ENCODE results near the gene TSC22D1. TPM values are rescaled to one million over a fixed set of nuclear protein-coding genes. Genes with fewer than 3 reads are reported as not detected.

The TSC22D1 gene
- total RNA-seq, 1 donor from 2014 or later = 144 TPM

GRCh38 chr13:44451651-44452050 is 124.5 kb downstream of the TSC22D1 start:
- no peak for DNase-seq

GRCh38 chr13:44451126-44451525 is 125.0 kb downstream of the TSC22D1 start:
- peak; percentile 71 for DNase-seq

- no peak for DNase-seq
Measured at GRCh38 chr13:44449999-44450821, 125.9 kb downstream of the TSC22D1 start.

GRCh38 chr13:44448875-44449274 is 127.3 kb downstream of the TSC22D1 start:
- no peak for DNase-seq

- no peak for DNase-seq
Measured at GRCh38 chr13:44448373-44448772, 127.8 kb downstream of the TSC22D1 start.

- no peak for DNase-seq
Measured at GRCh38 chr13:44447783-44448321, 128.3 kb downstream of the TSC22D1 start.

- no peak for DNase-seq
Measured at GRCh38 chr13:44440046-44440608, 136.0 kb downstream of the TSC22D1 start.

DNA sequence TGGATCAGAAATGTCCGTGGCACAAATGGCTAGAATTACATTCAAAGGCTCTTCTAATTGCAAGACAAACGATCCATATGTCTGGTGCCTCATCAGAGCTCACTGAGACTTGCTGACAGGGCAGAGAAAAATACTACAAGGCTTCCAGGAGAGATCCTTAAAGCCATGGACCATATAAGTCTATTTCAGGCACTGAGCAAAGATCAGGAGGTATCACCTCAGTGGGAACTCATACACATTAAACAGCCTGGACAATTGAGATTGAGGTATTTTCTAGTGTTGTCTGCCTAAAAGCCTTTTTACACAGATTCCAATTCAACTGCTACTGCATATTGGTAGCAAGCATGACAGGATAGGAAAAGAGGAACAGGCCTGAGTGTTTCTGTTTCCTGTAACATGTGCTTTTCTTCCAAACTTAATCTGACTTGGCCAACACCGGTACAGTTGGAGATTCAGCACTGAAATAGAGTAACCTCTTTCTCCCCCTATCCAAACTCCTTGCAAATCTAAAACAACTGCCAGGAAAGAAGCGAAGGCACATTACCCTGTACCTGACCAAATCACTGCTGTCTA is 136.6 kb downstream of the TSC22D1 start:
- peak; percentile 51 for DNase-seq

DNA sequence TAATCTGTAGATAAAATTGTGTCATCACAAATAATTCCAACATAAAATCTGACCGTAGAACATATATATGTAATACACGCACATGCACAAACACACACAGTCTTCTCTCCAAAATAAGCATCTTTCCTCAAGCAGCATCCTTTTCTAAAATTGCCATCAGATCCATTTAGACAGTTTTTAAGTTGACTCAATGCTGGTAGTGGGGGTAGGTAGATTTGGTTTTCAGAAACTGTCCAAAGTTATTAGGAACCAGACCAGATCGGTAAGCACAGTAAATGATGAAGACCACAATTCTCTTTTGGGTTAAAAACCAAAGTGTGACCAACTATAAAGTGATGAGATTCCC is 137.9 kb downstream of the TSC22D1 start:
- no peak for DNase-seq

DNA sequence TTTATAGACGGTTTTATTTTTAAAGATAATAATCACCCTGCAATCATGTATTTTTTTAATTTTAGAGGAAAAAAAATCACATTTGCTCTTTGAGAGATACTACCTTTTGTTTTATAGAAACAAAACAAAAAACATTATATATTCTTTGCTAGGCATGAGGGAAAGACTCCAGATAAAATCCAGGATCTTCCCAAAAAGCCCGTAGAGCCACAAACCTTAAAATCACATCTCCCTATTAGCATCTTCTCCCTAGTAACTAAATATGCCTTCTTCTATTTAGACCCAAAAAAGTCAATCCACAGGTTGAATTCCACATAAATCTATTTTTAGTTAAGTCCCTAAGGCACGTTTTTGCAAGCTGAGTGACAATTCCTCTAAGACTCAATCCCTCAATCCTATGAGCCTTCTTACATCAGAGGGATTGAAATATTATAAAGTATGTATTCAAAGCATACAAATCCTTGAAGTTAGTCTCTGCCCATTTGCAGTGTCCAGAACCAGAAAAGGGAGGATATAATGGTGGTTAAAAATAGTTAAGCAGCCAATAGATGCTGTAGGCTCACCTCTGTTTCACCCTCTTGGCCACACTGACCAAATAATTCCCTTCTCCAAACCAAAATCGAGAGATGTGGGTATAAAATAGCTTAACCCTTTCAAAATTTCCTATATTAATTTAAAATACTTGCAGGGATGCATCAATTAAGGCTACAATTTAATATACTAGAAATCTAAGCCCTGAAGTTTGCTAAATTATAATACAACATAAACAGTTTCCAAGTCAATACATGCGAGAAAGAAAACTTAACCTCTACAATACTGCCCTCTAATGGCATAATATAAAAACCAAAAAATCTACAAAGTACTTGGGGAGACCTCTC is 138.5 kb downstream of the TSC22D1 start:
- DNase-seq = peak; percentile 79

- peak; percentile 98 for DNase-seq
Measured at GRCh38 chr13:44436589-44437337, 139.4 kb downstream of the TSC22D1 start.

DNA sequence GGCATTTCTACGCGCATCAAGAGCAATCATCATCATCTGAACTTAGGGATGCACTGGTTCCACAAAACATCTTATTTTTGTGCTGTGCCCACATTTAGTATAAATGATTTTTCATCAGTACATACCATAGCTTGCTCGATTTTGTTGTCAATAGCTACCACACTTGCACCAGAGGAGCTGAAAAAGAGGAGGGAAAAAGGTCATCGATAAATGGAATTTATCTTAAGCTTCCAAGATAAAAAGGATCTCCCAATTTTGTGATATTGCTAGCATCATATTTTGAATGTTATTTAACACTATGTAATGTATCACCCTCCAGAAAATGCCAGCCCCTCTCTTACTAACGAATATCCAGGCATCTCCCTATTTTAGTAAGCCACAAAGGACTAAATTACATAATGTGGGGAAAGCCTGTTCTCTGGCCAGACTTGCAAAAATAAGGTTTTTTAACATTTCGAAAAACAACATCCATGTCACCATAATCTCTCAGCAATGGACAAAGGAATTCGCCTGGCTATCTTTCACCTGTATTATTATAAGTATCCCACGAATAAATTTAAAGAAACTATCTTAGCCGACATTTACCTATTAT is 140.1 kb downstream of the TSC22D1 start:
- no peak for DNase-seq

DNA sequence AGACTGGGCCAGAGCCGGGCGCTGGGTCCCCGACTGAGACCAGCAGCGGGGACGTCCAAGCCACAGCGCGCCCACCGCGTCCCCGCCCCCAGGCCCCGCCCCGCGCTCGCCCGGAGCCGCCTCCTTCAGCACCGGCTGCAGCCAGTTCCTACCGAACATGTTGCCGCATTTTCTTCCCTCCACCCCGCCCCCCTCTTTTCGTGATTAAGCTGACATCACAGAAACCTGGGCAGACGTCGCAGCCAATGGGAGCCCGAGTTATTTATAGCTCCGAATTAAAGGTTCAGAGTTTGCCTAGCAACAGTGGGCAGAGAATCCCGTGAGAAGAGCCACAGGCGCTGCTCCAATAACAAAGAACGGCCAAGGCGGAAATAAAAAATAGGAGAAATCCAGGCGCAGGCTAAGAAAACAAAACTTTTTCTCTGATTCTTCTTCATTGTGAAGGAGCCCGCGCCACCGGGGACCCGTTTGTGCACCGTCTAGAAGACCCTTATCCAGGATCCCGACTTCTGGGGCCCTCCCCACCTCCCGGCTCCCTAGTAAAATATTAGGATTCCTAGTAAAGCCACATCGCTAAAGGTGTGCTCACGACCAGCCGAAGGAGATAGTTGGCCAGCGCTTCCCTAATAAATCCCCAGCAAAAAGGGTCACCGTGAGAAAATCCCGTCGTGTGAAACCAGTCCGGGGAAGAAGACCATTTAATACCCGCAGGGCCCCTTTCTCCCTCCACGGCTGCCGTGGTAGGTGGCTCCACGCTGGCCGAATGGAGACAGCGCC is 140.8 kb downstream of the TSC22D1 start:
- peak; percentile 100 for DNase-seq

DNA sequence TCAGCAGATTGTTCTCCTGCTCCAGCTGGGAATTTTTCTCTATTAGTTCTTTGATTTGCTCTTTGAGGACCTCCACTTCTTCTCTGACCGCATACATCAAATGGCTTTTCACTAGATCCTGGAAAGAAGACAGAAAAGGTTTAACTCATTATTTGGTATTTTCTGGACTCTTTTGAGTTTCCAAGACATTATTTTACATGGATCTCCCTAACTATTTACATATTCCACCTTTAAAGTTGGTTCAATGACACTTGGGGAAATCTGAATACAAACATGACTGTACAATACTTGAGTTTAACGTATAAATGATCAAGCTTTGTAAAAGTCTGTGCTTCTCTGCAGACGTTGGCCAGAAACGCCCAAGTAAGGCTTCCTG is 141.4 kb downstream of the TSC22D1 start:
- no peak for DNase-seq

GRCh38 chr13:44433863-44434765 is 142.0 kb downstream of the TSC22D1 start:
- no peak for DNase-seq

DNA sequence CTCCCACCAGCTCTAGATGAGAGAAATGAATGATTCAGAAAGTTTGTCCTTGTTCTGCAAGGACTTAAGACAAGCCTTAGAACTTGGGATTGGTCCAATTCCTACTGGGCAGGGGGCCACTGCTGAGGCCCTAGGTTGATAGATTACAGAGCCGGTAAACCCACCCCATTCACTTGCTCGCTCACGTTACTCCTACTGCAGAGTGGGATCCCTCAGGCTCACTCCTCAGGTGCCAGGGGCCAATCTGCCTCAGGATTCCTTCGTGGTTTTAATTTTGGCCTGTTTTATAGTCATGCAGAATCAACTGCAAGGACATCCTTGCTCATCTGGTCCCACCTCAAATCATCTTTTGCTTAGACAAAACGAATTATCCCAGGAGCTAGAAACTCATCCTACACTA is 143.5 kb downstream of the TSC22D1 start:
- no peak for DNase-seq

DNA sequence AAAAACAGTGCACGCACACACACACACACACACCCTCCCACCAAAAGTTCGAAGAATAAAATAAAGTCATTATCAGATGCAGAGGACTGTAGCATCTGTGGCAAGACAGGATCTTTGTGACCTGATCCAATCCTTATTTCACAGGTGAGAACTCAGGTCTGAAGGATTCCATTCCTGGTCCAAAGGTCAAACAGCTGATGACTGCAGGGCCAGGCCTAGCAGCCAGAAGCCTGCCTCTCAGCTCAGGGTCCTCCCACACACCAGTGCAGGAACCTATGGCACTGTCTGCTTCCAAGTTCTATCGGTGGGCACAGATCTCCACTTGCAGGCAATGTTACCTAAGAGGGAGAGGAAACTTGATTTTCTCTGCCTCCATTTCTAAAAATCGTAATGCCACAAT is 145.0 kb downstream of the TSC22D1 start:
- DNase-seq = no peak

GRCh38 chr13:44429311-44429710 is 146.8 kb downstream of the TSC22D1 start:
- DNase-seq = no peak

DNA sequence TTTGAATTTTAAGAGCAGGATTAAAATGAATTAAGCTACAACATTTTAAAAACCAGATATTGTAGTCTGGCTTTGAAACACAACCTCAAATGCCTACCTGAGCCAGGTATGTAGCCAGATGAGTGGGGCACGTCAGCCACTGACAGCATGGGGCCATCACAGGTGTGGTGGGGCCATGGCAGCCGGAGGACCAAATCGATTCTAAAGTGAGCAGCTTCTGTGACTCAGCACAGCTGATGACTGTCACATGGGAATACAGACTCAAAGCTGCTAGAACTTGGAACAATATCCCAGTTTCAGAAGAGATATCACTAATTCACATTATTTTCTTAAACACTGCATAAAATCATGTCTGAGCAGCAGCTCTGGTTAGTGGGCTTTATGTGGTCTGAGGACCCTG is 149.7 kb downstream of the TSC22D1 start:
- DNase-seq = no peak

- no peak for DNase-seq
Measured at GRCh38 chr13:44425815-44426078, 150.4 kb downstream of the TSC22D1 start.
